K562 treated with DMSO at 1 percent for 24 hours (cell line): ENCODE results near the gene GFRA3. TPM values are rescaled to one million over a fixed set of nuclear protein-coding genes. Genes with fewer than 3 reads are reported as not detected.

Experiments used
- total RNA-seq: library from RNA; unstranded; fragments of 300-600 nt; gene quantifications from 2 replicates; pipeline ENCODE4 v1.2.3, GENCODE V29; 2022; ENCODE audit warnings: low read depth; ENCODE audit not compliant: insufficient read depth

GFRA3 gene, protein sequence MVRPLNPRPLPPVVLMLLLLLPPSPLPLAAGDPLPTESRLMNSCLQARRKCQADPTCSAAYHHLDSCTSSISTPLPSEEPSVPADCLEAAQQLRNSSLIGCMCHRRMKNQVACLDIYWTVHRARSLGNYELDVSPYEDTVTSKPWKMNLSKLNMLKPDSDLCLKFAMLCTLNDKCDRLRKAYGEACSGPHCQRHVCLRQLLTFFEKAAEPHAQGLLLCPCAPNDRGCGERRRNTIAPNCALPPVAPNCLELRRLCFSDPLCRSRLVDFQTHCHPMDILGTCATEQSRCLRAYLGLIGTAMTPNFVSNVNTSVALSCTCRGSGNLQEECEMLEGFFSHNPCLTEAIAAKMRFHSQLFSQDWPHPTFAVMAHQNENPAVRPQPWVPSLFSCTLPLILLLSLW
- total RNA-seq = not detected in 2 replicates

DNA sequence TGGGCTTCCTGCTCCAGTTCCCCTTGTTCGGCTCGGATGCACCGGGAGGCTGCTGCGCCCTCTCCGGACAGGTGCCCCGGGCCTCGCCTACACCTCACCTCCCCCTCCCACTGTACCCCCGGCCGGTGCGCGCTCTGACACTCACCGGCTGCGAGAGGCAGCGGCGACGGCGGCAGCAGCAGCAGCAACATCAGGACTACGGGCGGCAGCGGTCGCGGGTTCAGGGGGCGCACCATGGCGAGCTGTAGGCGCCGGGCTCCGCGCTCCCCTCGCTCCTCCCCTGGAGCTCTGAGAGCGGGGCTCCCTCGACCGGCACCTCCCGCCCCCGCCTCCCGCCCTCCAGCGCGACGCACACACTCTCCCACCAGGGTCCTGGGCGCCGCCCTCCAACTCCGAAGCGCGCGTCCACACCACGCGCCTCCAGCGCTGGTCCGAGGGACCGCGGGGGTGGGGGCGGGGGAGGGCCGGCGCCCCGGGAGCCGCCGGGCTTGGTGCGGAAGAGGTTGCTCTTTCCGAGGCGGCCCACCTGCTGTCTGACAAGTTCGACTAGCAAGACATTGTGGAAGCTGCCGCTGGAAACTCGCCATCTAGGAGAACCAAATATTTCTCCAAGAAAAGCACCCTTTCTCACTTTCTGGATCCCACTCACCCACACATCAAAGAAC, at the start of gene GFRA3:
Gene GFRA3, minus strand, starts transcription at position 433 of the 665 bp plus-strand sequence. Its CDS starts 197 bp downstream, at position 236.

GRCh38 chr5:138213161-138214029, 61.0 kb downstream of the GFRA3 start, which contains the start of gene CDC23:
Gene CDC23 (minus strand): TSS chr5:138213323. CDS start chr5:138213312, 11 bp downstream.

Other genes with a start within 250 kb of the GFRA3 start
- gene FAM13B, start 241.5 kb downstream of the GFRA3 start, total RNA-seq = 9.6 and 13.9 TPM in 2 replicates
- gene WNT8A, start 190.6 kb downstream of the GFRA3 start, total RNA-seq = not detected in 2 replicates
- not detected in 2 replicates for gene NME5, start 135.2 kb downstream of the GFRA3 start, total RNA-seq
- 74.3 and 78.1 TPM in 2 replicates for gene BRD8, start 96.0 kb downstream of the GFRA3 start, total RNA-seq
- 35.3 and 39.0 TPM in 2 replicates for gene KIF20A, start 95.5 kb downstream of the GFRA3 start, total RNA-seq
- 25.8 and 29.6 TPM in 2 replicates for gene CDC23, start 61.3 kb downstream of the GFRA3 start, total RNA-seq
- gene CDC25C, start 57.2 kb upstream of the GFRA3 start, total RNA-seq = 35.8 and 39.8 TPM in 2 replicates
- 49.6 and 54.5 TPM in 2 replicates for gene FAM53C, start 63.6 kb upstream of the GFRA3 start, total RNA-seq
- gene KDM3B, start 78.1 kb upstream of the GFRA3 start, total RNA-seq = 37.3 and 43.6 TPM in 2 replicates
- gene REEP2, start 164.4 kb upstream of the GFRA3 start, total RNA-seq = 2.1 TPM in 2 replicates
- gene EGR1, start 190.9 kb upstream of the GFRA3 start, total RNA-seq = 22.3 and 23.1 TPM in 2 replicates